CD4-positive, alpha-beta T cell treated with Interleukin-4 for 1 hour (primary cell): Measurements from ENCODE around the gene PIK3C2B.

Source experiments
- DNase-seq, 2 donors: peaks; one replicate each; pipeline ENCODE4 v3.0.0-alpha.2; 2020 to 2022

Gene PIK3C2B

GRCh38 chr1:204456826-204457442 lies 37.7 kb downstream of the PIK3C2B start:
- no peak for DNase-seq

DNA sequence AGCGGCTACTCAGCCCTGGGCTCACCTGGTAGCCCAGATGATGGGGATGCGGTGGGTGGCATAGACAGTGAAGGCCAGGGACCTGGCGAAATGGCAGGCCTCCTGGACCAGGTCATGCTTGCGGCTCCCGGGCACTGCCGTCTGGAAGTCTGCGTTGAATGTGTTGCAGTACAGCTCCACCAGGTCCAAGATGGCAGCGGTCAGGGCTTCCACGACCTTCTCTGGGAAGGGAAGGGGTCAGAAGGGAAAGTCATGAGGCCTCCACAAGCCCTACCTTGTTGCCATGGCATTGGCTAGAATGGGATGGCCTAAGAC lies 38.8 kb downstream of the PIK3C2B start:
- no peak for DNase-seq

- DNase-seq: no peak
Observed at GRCh38 chr1:204455063-204455830, 39.4 kb downstream of the PIK3C2B start.

DNA sequence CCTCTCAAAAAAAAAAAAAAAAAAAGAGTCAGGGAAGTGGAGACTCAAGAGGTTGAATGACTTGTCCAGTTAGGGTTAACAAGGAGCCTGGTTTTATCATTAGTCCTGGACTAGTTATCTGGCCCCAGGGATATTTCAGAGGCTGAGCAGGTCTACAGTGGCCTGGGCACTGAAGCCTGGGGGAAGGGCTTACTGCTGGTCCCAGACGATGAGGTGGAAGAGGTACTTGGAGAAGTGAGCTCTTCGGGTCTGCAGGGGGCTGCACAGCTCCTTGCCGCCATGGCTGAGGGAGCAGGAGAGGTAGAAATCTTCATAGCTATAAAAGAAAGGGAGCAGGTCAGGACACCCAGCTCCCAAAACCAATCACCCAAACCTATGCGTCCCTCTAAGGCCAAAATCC lies 40.1 kb downstream of the PIK3C2B start:
- DNase-seq: no peak

DNA sequence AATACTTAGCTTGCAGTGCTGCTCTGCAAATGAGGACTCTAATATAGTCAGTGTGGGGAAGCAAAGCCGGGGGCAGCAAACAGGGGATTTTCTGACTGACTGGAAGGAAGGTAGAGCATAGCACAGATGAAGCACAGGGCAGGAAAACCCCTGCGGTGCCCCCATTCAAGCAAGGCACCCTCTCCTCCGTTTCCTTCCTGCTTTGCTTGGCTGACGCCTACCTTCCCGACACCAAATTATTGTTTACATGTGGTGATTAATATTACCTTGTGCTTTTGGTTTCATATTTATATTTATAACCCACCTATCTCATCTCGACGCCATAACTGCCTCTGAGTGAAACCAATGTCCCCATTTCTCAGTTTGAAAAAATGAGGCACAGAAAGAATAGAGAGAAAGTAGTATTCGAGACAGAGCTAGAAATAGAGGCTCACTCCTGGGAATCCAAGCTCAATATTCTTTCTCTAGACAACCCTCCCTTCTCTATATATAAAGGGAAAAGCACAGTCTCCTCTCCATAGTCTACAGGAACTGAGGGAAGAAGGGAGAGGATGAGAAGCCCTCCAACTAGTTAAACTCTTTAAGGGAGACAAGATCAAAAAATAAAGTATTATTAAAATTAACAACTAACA lies 41.3 kb downstream of the PIK3C2B start:
- peak; percentile 88 to 90 for DNase-seq

DNA sequence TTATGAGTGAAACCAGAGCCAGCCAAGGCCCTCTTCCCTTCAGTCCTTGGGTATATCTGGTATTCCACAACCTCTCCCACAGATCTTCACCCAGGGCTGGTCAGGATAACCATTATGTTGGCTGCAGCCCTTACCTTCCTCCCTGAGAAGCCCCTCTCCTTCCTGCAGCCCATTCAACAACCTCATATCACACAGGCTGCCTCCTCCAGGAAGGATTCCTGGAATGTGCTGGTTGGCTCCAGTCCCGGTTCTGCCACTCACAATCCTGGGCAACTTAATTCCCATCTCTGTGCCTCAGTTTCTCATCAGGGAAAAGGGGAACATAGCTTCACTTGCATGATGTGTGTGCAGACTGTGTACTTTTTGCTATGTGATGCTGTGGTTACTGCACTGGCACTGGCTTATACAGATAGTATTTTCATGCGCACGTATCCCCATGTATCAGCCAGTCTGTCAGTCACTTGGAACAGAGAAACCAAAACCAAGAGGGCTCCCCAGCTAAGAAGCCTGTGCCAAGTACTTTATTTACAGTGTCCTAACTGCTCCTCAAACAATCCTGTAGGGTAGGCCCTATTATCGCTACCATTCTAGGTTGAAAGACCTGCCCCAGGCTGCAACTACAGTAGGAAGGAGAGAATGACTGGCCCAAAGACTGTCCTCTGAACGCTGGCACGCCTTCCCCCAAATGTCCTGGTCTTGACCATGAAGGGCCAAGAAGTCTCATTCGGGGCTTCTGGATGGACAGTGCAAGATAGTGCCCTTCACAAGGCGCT lies 43.1 kb downstream of the PIK3C2B start:
- DNase-seq: no peak

- no peak for DNase-seq
Observed at GRCh38 chr1:204450461-204451257, 43.9 kb downstream of the PIK3C2B start.

DNA sequence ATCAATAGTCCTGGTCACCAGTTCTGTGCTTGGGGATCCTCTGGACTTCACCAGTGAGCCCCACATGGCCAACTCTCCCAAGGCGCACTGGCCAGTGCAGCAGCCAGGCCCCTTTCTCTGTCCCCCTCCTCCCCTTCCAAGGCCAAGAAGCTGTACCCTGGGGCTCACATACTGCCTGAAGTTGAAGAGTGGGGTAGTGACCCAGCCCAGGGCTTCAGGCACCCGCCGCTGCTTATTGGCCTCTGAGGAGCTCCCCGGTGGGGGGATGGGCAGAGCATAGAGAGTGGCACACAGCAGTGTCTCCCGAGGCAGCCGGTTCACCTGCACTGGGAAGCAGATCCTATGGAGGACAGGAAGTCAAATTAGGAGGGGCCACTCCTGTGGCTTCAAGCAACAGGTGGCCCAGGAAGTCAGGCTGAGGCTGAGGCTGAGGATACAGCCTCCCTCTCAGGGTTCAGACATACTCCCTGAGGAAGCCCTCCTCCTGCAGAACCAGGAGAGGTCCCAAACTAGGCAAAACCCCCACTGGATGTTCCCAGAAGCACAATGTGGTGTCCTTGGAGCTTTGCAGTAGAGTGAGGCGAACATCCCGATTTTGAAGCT lies 44.8 kb downstream of the PIK3C2B start:
- DNase-seq: no peak

DNA sequence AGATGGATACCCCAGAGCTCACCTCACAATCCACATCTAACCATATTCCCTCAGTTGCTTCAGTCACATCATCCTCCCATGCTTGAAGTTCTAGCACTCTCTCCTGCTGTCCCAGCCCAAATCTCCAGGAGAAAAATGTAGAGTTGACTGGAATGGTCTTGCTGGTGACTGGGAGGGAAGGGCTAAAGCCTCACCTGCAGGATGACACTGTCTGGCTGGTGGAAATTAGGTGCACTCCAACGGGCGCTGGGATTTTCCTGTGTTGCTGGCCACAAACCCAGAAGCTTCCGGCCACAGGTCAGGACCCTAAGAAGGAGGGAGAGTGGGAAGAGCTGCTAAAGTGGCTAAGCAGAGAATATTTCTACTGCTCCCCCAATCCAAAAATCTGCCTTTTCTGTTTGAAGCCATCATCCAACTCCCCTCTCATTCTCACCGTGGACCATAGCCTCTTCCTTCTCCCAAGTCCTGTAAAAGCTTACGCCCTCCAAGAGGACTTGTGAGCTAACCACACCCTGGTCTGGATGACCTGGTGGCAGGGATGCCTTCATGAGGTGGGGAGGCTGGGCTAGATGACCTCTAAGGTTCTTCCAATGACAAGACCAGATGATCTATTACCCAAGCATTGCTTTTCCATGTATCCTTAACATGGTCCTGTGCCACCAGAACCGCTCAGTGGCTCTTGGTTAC lies 45.5 kb downstream of the PIK3C2B start:
- DNase-seq: no peak

- DNase-seq: no peak
Observed at GRCh38 chr1:204448344-204448964, 46.2 kb downstream of the PIK3C2B start.

GRCh38 chr1:204447736-204448135 lies 46.9 kb downstream of the PIK3C2B start:
- no peak for DNase-seq

- DNase-seq: no peak
Observed at GRCh38 chr1:204447190-204447589, 47.4 kb downstream of the PIK3C2B start.

- DNase-seq: peak; percentile 84 to 85
Observed at GRCh38 chr1:204446413-204447111, 48.0 kb downstream of the PIK3C2B start.

DNA sequence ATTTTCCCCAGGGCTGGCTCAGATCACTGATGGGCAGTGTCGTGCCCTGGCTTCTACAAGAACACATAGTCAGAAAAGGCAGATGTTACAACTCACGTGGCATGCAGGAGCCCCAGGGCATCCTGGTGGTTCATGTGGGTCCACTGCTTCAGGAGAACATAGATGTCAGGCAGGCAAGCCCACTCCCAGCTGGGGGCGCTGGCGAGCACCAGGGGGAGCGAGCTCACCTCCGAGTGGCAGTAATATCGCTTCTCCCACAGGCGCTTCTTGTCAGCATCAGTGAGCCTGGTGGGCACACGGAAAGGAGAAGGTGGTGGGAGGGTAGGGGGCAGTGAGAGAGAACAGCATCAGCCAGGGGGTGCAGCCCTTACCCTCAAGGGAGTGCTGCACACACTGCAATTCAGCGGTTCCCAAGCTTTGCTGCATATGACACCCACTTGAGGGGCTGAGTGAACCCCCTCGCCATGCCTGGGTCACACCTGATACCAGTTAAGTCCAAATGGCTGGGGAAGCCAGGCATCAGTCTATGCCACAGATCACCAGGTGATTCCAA lies 48.7 kb downstream of the PIK3C2B start:
- peak; percentile 37 to 43 for DNase-seq
